H9 (cell line): Measurements from ENCODE around the gene TLL2. TPM values are rescaled to one million over a fixed set of nuclear protein-coding genes. Genes with fewer than 3 reads are reported as not detected.

Experiments used
- DNase-seq: peaks from one replicate; pipeline ENCODE4 v3.0.0-alpha.2; 2017
- H2AFZ ChIP-seq: one replicate; pipeline ENCODE4 v1.6.1; 2013; ENCODE audit warnings: mild to moderate bottlenecking, low read length, control low read depth, moderate library complexity
- H2AK5ac ChIP-seq: 2 replicates; pipeline ENCODE4 v1.6.1; 2013; ENCODE audit warnings: low read length, control low read depth, mixed read lengths; ENCODE audit not compliant: insufficient read length
- H2BK120ac ChIP-seq: one replicate; pipeline ENCODE4 v1.6.1; 2013; ENCODE audit warnings: low read depth, mild to moderate bottlenecking, low read length, control low read depth, inconsistent platforms; ENCODE audit not compliant: poor library complexity, severe bottlenecking
- H2BK12ac ChIP-seq: 2 replicates; pipeline ENCODE4 v1.6.1; 2013; ENCODE audit warnings: low read length, control low read depth, mixed read lengths, low read depth; ENCODE audit not compliant: insufficient read length
- H2BK15ac ChIP-seq: 2 replicates; pipeline ENCODE4 v1.6.1; 2013; ENCODE audit warnings: low read depth, low read length, control low read depth
- H2BK20ac ChIP-seq: one replicate; pipeline ENCODE4 v1.6.1; 2013; ENCODE audit warnings: low read depth, mild to moderate bottlenecking, low read length, control low read depth, inconsistent platforms; ENCODE audit not compliant: poor library complexity, severe bottlenecking
- H2BK5ac ChIP-seq: 2 replicates; pipeline ENCODE4 v1.6.1; 2013; ENCODE audit warnings: low read length, control low read depth, mixed read lengths; ENCODE audit not compliant: insufficient read length
- H3K14ac ChIP-seq: 2 replicates; pipeline ENCODE4 v1.6.1; 2013; ENCODE audit warnings: low read length, control low read depth; ENCODE audit not compliant: insufficient read depth
- H3K18ac ChIP-seq: 2 replicates; pipeline ENCODE4 v1.6.1; 2013; ENCODE audit warnings: low read depth, mild to moderate bottlenecking, mixed read lengths, low read length, control low read depth; ENCODE audit not compliant: insufficient read length
- H3K23ac ChIP-seq: 2 replicates; pipeline ENCODE4 v1.6.1; 2013; ENCODE audit warnings: low read length, control low read depth, mixed read lengths, low read depth; ENCODE audit not compliant: insufficient read length
- H3K23me2 ChIP-seq: 2 replicates; pipeline ENCODE4 v1.6.1; 2013; ENCODE audit warnings: low read depth, mild to moderate bottlenecking, mixed read lengths, low read length, control low read depth; ENCODE audit not compliant: insufficient read length, poor library complexity, severe bottlenecking
- H3K27ac ChIP-seq: 2 replicates; pipeline ENCODE4 v1.5.1; 2013; ENCODE audit warnings: low read length, control low read depth, mixed read lengths, low read depth; ENCODE audit not compliant: insufficient read length
- H3K27me3 ChIP-seq: 2 replicates; pipeline ENCODE4 v1.6.1; 2013; ENCODE audit warnings: low read length, control low read depth, inconsistent platforms; ENCODE audit not compliant: insufficient read depth
- H3K4ac ChIP-seq: 2 replicates; pipeline ENCODE4 v1.6.1; 2013; ENCODE audit warnings: low read depth, mild to moderate bottlenecking, control low read depth, inconsistent platforms, low read length, moderate library complexity
- H3K4me1 ChIP-seq: 2 replicates; pipeline ENCODE4 v1.6.1; 2013; ENCODE audit warnings: low read length, control low read depth, inconsistent platforms; ENCODE audit not compliant: insufficient read depth
- H3K4me2 ChIP-seq: 2 replicates; pipeline ENCODE4 v1.6.1; 2013; ENCODE audit warnings: low read length, control low read depth, mixed read lengths; ENCODE audit not compliant: insufficient read length, insufficient read depth
- H3K56ac ChIP-seq: 2 replicates; pipeline ENCODE4 v1.6.1; 2013; ENCODE audit warnings: low read depth, mild to moderate bottlenecking, mixed read lengths, low read length, control low read depth; ENCODE audit not compliant: insufficient read length
- H3K79me1 ChIP-seq: 2 replicates; pipeline ENCODE4 v1.6.1; 2013; ENCODE audit warnings: low read depth, mild to moderate bottlenecking, moderate library complexity, low read length, control low read depth, inconsistent platforms; ENCODE audit not compliant: insufficient read depth, poor library complexity, severe bottlenecking
- H3K79me2 ChIP-seq: 2 replicates; pipeline ENCODE4 v1.6.1; 2013; ENCODE audit warnings: low read length, control low read depth, inconsistent platforms; ENCODE audit not compliant: insufficient read depth
- H3K9ac ChIP-seq: 2 replicates; pipeline ENCODE4 v1.6.1; 2013; ENCODE audit warnings: low read length, control low read depth, mixed read lengths; ENCODE audit not compliant: insufficient read length; ENCODE audit errors: extremely low read depth
- H3K9me3 ChIP-seq: one replicate; pipeline ENCODE4 v1.6.1; 2013; ENCODE audit warnings: low read depth, low read length, inconsistent platforms; ENCODE audit not compliant: control insufficient read depth
- H3T11ph ChIP-seq: one replicate; pipeline ENCODE4 v1.6.1; 2013; ENCODE audit warnings: mild to moderate bottlenecking, low read length, control low read depth, inconsistent platforms
- H4K20me1 ChIP-seq: one replicate; pipeline ENCODE4 v1.6.1; 2013; ENCODE audit not compliant: control insufficient read depth, insufficient read length, insufficient read depth
- H4K5ac ChIP-seq: 2 replicates; pipeline ENCODE4 v1.6.1; 2013; ENCODE audit warnings: low read depth, mild to moderate bottlenecking, mixed read lengths, low read length, control low read depth; ENCODE audit not compliant: insufficient read length
- H4K8ac ChIP-seq: replicated peaks from 2 replicates; pipeline ENCODE4 v1.6.1; 2013; ENCODE audit warnings: low read length, control low read depth, mixed read lengths, low read depth; ENCODE audit not compliant: insufficient read length
- H4K91ac ChIP-seq: 2 replicates; pipeline ENCODE4 v1.6.1; 2013; ENCODE audit warnings: low read depth, mild to moderate bottlenecking, moderate library complexity, mixed read lengths, low read length, control low read depth; ENCODE audit not compliant: insufficient read length
- H3K27ac Mint-ChIP-seq, 3 experiments: 2 replicates in 2 of 3; 3 replicates in 1 of 3; pipeline ENCODE4 v1.8.0; 2020 to 2021; ENCODE audit warnings: mixed read lengths in 3 of 3, mild to moderate bottlenecking in 1 of 3, moderate library complexity in 1 of 3
- H3K27me3 Mint-ChIP-seq: 2 replicates; pipeline ENCODE4 v1.8.0; 2021; ENCODE audit warnings: low read depth, mild to moderate bottlenecking, moderate library complexity, mixed read lengths
- H3K36me3 Mint-ChIP-seq, 3 experiments: 2 replicates in 2 of 3; 3 replicates in 1 of 3; pipeline ENCODE4 v1.8.0; 2020 to 2021; ENCODE audit warnings: low read depth in 3 of 3, mixed read lengths in 3 of 3; ENCODE audit not compliant: insufficient read depth in 1 of 3
- H3K4me1 Mint-ChIP-seq, 2 experiments: 2 replicates each; pipeline ENCODE4 v1.8.0; 2020; ENCODE audit warnings: mixed read lengths in 2 of 2
- H3K4me3 Mint-ChIP-seq, 2 experiments: 2 replicates in 1 of 2; 3 replicates in 1 of 2; pipeline ENCODE4 v1.8.0; 2020 to 2021; ENCODE audit warnings: mild to moderate bottlenecking in 2 of 2, mixed read lengths in 2 of 2, moderate library complexity in 1 of 2
- H3K9me3 Mint-ChIP-seq, 2 experiments: 2 replicates in 1 of 2; 3 replicates in 1 of 2; pipeline ENCODE4 v1.8.0; 2020; ENCODE audit warnings: mild to moderate bottlenecking in 2 of 2, mixed read lengths in 2 of 2, moderate library complexity in 1 of 2
- CTCF ChIP-seq: fragments of 200-600 bp; sonication (generic); conservative IDR thresholded peaks from 3 replicates; pipeline ENCODE4 v1.8.0; 2021; ENCODE audit warnings: antibody characterized with exemption, mild to moderate bottlenecking
- whole genome bisulfite sequencing: extraction: QIAGEN DNeasy Blood & Tissue Kit; methylation state at CpG from one replicate; pipeline ENCODE4 v1.1.7; 2013; ENCODE audit warnings: missing lambda C conversion rate, low lambda C conversion rate, mixed read lengths; ENCODE audit not compliant: insufficient read length; ENCODE audit errors: extremely low coverage; 5-methylcytosine and 5-hydroxymethylcytosine counted together
- total RNA-seq: library from RNA; stranded (reverse); gene quantifications from 2 replicates; pipeline ENCODE4 v1.2.1, GENCODE V29; 2021

TLL2 gene
- total RNA-seq, 1 experiment from 2014 or later = 1.4 TPM

- TF ChIP-seq CTCF = no peak
- Mint-ChIP-seq H3K27me3 (no peaks in the 10 kb centered on the region), H3K36me3 (peaks cover 17 to 42% (median 28%) of the 10 kb centered on the region in 3 experiments; a peak in 6 of 7 replicates), H3K4me3 (no peak overlapping the region), H3K4me1 (no peaks in the 10 kb centered on the region), H3K9me3 (no peaks in the 10 kb centered on the region), H3K27ac (no peak overlapping the region)
- no peaks in the 10 kb centered on the region for H3K9me3 ChIP-seq
- WGBS = no CpG with 5 or more reads among the region's 3 CpGs
- H3K23me2 ChIP-seq = no peaks in the 10 kb centered on the region
- no peak overlapping the region for H4K8ac ChIP-seq
- no peaks in the 10 kb centered on the region for H3K79me1 ChIP-seq
- no peak overlapping the region for H3K27ac ChIP-seq
- H3T11ph ChIP-seq = no peak overlapping the region
- no peak overlapping the region for H2BK5ac ChIP-seq
- H3K56ac ChIP-seq = no peak overlapping the region
- no peak overlapping the region for H2AK5ac ChIP-seq
- no peak overlapping the region for H2BK15ac ChIP-seq
- DNase-seq = no peak
- no peaks in the 10 kb centered on the region for H3K27me3 ChIP-seq
- H3K18ac ChIP-seq = no peak overlapping the region
- H3K23ac ChIP-seq = no peak overlapping the region
- no peak overlapping the region for H3K14ac ChIP-seq
- H2BK20ac ChIP-seq = no peak overlapping the region
- H4K5ac ChIP-seq = no peak overlapping the region
- no peak overlapping the region for H2BK12ac ChIP-seq
- no peak overlapping the region for H3K4ac ChIP-seq
- no peak overlapping the region for H3K4me2 ChIP-seq
- no peaks in the 10 kb centered on the region; the same call in 1 of the 2 replicates for H3K79me2 ChIP-seq
- no peak overlapping the region for H2BK120ac ChIP-seq
- H2AFZ ChIP-seq = no peak overlapping the region
- no peak overlapping the region for H3K9ac ChIP-seq
- no peaks in the 10 kb centered on the region for H3K4me1 ChIP-seq
- H4K91ac ChIP-seq = no peak overlapping the region
- no peaks in the 10 kb centered on the region for H4K20me1 ChIP-seq
These were observed 26.5 kb upstream of the TLL2 start for GRCh38 chr10:96540240-96540639.
